Astrocyte (in vitro differentiated cells and primary cell): ENCODE measurements around the gene POMT2. TPM values are rescaled to one million over a fixed set of nuclear protein-coding genes. Genes with fewer than 3 reads are reported as not detected.

Source experiments
- DNase-seq: peaks from one replicate; pipeline ENCODE4 v3.0.0-alpha.2; 2010; ENCODE audit warnings: low read depth
- FAIRE-seq: peaks from 2 replicates; lab custom pipeline; 2011; peaks lifted over from hg19 to GRCh38; lab: Jason Lieb, UNC
- H2AFZ ChIP-seq: 2 replicates; pipeline ENCODE4 v1.6.0; 2012; ENCODE audit warnings: low read depth, low read length, inconsistent platforms
- H3K27ac ChIP-seq: 2 replicates; pipeline ENCODE4 v1.5.1; 2011; ENCODE audit warnings: low read depth, low read length, inconsistent platforms
- H3K27me3 ChIP-seq: 2 replicates; pipeline ENCODE4 v1.6.0; 2011; ENCODE audit warnings: low read length, inconsistent platforms; ENCODE audit not compliant: insufficient read depth
- H3K36me3 ChIP-seq: 2 replicates; pipeline ENCODE4 v1.5.1; 2011; ENCODE audit warnings: low read length, inconsistent platforms; ENCODE audit not compliant: insufficient read depth
- H3K4me1 ChIP-seq: 2 replicates; pipeline ENCODE4 v1.5.1; 2011; ENCODE audit warnings: low read length, inconsistent platforms; ENCODE audit not compliant: insufficient read depth
- H3K4me2 ChIP-seq: 2 replicates; pipeline ENCODE4 v1.6.0; 2012; ENCODE audit warnings: low read length, inconsistent platforms
- H3K4me3 ChIP-seq: 2 replicates; pipeline ENCODE4 v1.5.1; 2011; ENCODE audit warnings: low read depth, mild to moderate bottlenecking, low read length, inconsistent platforms; ENCODE audit not compliant: insufficient read depth
- H3K79me2 ChIP-seq: 2 replicates; pipeline ENCODE4 v1.6.0; 2012; ENCODE audit warnings: mild to moderate bottlenecking, low read length, inconsistent platforms; ENCODE audit not compliant: insufficient read depth
- H3K9ac ChIP-seq: 2 replicates; pipeline ENCODE4 v1.6.0; 2012; ENCODE audit warnings: mild to moderate bottlenecking, low read length, inconsistent platforms
- H3K9me3 ChIP-seq: 2 replicates; pipeline ENCODE4 v1.5.1; 2012; ENCODE audit warnings: low read depth, mild to moderate bottlenecking, low read length, inconsistent platforms; ENCODE audit not compliant: insufficient read depth
- H4K20me1 ChIP-seq: 2 replicates; pipeline ENCODE4 v1.6.0; 2012; ENCODE audit warnings: low read length, inconsistent platforms; ENCODE audit not compliant: insufficient read depth
- H3K27ac Mint-ChIP-seq: one replicate; pipeline ENCODE4 v1.8.0; 2021; ENCODE audit warnings: mild to moderate bottlenecking, mixed read lengths; ENCODE audit not compliant: unreplicated experiment
- H3K27me3 Mint-ChIP-seq: one replicate; pipeline ENCODE4 v1.8.0; 2021; ENCODE audit warnings: low read depth, mixed read lengths; ENCODE audit not compliant: unreplicated experiment
- H3K36me3 Mint-ChIP-seq: one replicate; pipeline ENCODE4 v1.8.0; 2021; ENCODE audit warnings: low read depth, mixed read lengths; ENCODE audit not compliant: unreplicated experiment
- H3K4me1 Mint-ChIP-seq: one replicate; pipeline ENCODE4 v1.8.0; 2021; ENCODE audit warnings: low read depth, mixed read lengths; ENCODE audit not compliant: unreplicated experiment
- H3K4me3 Mint-ChIP-seq: one replicate; pipeline ENCODE4 v1.8.0; 2021; ENCODE audit warnings: mild to moderate bottlenecking, moderate library complexity, mixed read lengths; ENCODE audit not compliant: unreplicated experiment
- H3K9me3 Mint-ChIP-seq: one replicate; pipeline ENCODE4 v1.8.0; 2021; ENCODE audit warnings: mild to moderate bottlenecking, mixed read lengths; ENCODE audit not compliant: unreplicated experiment
- CTCF ChIP-seq: IDR thresholded peaks from 2 replicates; pipeline ENCODE4 v1.5.1; 2011; ENCODE audit warnings: low read depth, mild to moderate bottlenecking, inconsistent platforms, low read length, moderate library complexity; ENCODE audit not compliant: insufficient read depth
- EZH2 ChIP-seq: IDR thresholded peaks from 2 replicates; pipeline ENCODE4 v1.6.1; 2012; ENCODE audit warnings: mild to moderate bottlenecking, low read length, inconsistent platforms; ENCODE audit not compliant: insufficient read depth
- total RNA-seq: library from RNA; stranded (reverse); gene quantifications from 2 replicates; pipeline ENCODE4 v1.2.1, GENCODE V29; 2021

POMT2 gene
- total RNA-seq, 1 donor from 2014 or later, result 53.4 TPM

- no peaks in the 10 kb centered on the region for H3K27me3 Mint-ChIP-seq
- H3K9me3 ChIP-seq, result no peaks in the 10 kb centered on the region
- peaks cover 5% of the 10 kb centered on the region for H3K4me1 Mint-ChIP-seq
- no peaks in the 10 kb centered on the region for H3K79me2 ChIP-seq
- no peak overlapping the region for H3K9ac ChIP-seq
- H3K36me3 ChIP-seq, result no peaks in the 10 kb centered on the region
- no peaks in the 10 kb centered on the region for H3K4me1 ChIP-seq
- no peak overlapping the region for H2AFZ ChIP-seq
- H3K4me2 ChIP-seq, result no peak overlapping the region
- H3K9me3 Mint-ChIP-seq, result no peaks in the 10 kb centered on the region
- H3K36me3 Mint-ChIP-seq, result no peaks in the 10 kb centered on the region
- H3K27ac ChIP-seq, result no peak overlapping the region
- TF ChIP-seq EZH2, result no peak
- no peak for TF ChIP-seq CTCF
- no peaks in the 10 kb centered on the region for H3K27me3 ChIP-seq
- no peak for DNase-seq
- H3K27ac Mint-ChIP-seq, result no peak overlapping the region
- H4K20me1 ChIP-seq, result peaks cover 7% of the 10 kb centered on the region
- no peak overlapping the region for H3K4me3 Mint-ChIP-seq
- FAIRE-seq, result no peak
- no peak overlapping the region for H3K4me3 ChIP-seq
These were observed 38.9 kb upstream of the POMT2 start for GRCh38 chr14:77359626-77360025.

DNA sequence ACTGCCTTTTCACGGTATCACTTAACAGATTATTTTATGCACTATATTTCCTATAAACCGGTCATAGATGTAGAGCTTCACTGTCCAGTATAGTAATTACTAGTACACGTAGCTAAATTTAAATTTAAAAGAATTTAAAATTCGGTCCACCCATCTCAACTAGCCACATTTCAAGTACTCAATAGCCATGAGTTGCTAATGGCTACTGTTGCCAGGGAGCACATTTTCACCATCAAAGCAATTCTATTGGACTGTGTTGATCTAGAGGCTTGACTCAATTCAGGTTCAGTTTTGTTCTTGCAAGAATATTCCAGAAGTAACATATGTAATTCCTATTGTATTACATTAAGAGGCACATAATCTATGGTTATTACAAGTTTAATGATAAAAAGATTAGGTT, 36.2 kb upstream of the POMT2 start:
- Histone ChIP-seq H3K9me3 (no peaks in the 10 kb centered on the region), H3K4me1 (no peaks in the 10 kb centered on the region), H3K36me3 (no peaks in the 10 kb centered on the region), H3K27ac (no peak overlapping the region), H4K20me1 (peaks cover 4% of the 10 kb centered on the region), H3K4me3 (no peak overlapping the region), H3K79me2 (no peaks in the 10 kb centered on the region), H2AFZ (no peak overlapping the region), H3K4me2 (no peak overlapping the region), H3K27me3 (no peaks in the 10 kb centered on the region), H3K9ac (no peak overlapping the region)
- DNase-seq (no peak), FAIRE-seq (no peak)
- no peaks in the 10 kb centered on the region for H3K27me3 Mint-ChIP-seq
- peaks cover 5% of the 10 kb centered on the region for H3K4me1 Mint-ChIP-seq
- H3K36me3 Mint-ChIP-seq, result no peaks in the 10 kb centered on the region
- no peak overlapping the region for H3K27ac Mint-ChIP-seq
- H3K4me3 Mint-ChIP-seq, result no peak overlapping the region
- TF ChIP-seq EZH2 (no peak), CTCF (no peak)
- no peaks in the 10 kb centered on the region for H3K9me3 Mint-ChIP-seq

DNA sequence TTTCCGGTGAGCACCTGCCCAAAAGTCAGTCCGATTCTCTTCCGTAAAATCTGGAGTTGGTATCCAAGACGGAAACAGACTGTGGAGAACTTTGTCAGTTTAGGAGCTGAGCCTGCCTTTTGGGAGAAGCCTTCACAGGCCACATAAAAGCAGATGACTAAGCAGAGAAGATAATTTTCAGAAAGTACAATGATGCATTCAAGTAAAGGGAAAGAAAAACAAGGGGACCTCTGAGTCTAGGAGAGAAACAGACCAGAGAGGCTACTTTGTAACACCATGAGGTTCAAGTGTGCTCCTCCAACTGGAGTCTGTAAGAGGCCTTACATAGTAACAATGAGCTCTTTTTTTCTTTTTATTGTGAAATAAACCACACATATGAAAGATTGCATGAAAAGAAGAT, 35.1 kb upstream of the POMT2 start:
- FAIRE-seq, result no peak
- H3K27me3 ChIP-seq, result no peaks in the 10 kb centered on the region
- TF ChIP-seq CTCF (no peak), EZH2 (no peak)
- H3K4me2 ChIP-seq, result no peak overlapping the region
- no peaks in the 10 kb centered on the region for H3K79me2 ChIP-seq
- Mint-ChIP-seq H3K4me3 (no peak overlapping the region), H3K27me3 (no peaks in the 10 kb centered on the region), H3K27ac (peak overlapping the region; percentile 23), H3K4me1 (peaks cover 5% of the 10 kb centered on the region), H3K9me3 (no peaks in the 10 kb centered on the region), H3K36me3 (no peaks in the 10 kb centered on the region)
- no peaks in the 10 kb centered on the region for H3K9me3 ChIP-seq
- no peak overlapping the region for H3K27ac ChIP-seq
- no peak for DNase-seq
- H3K9ac ChIP-seq, result no peak overlapping the region
- no peak overlapping the region for H2AFZ ChIP-seq
- no peaks in the 10 kb centered on the region for H3K36me3 ChIP-seq
- H3K4me3 ChIP-seq, result no peak overlapping the region
- H4K20me1 ChIP-seq, result no peaks in the 10 kb centered on the region
- H3K4me1 ChIP-seq, result no peaks in the 10 kb centered on the region
